ENCODE data around the gene CTSW.

The CTSW gene

GRCh38 chr11:65856689-65857499, 22.7 kb upstream of the CTSW start:
- DNase-seq (ENCODE audit: low spot score) = peak; percentile 83

GRCh38 chr11:65857500-65857852, 22.2 kb upstream of the CTSW start:
- DNase-seq (ENCODE audit: low spot score) = peak; percentile 61

DNA sequence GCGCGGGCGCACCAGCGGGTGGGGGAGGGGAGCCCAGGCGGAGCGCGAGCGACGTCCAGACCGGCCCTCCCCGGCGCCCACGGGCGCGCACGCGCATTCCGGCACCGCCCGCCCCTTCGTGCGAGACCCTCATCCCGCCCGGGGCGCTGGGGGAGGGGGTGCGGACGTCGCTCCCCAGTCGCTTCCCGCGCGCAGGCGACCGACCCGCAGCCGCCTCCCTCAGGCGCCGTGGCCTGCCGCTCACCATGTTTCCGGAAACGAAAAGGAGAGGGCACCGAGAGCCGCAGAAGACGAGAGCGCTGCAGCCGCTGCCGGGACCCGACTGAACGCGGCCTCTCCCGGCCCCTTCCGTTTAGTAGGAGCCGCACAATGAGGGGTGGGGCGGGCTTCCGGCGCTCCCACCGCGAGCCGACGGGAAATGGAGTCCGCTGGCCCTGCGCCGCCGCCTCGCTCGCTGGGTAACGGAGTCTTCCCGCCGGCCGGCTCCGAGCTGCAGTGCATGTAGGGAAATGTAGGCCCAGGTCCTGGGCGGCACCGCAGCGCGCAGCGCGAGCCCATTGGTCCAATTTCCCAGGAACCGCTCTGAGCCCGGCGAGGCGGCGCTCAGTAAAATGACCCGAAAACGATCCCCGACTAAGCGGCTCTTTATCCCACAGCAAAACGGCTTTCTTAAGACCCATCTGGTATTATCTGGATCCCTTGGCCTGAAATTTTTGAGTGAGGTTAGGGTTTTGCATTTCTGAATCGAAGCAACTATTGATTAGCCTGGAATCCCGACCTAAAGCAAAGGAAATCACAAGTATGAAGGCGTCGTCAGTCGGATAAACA, 21.6 kb upstream of the CTSW start, which contains the start of gene CFL1:
Gene CFL1 (minus strand): TSS at position 328 of the 828 bp plus-strand sequence. CDS start 81 bp downstream, at position 247.
- DNase-seq (ENCODE audit: low spot score) = peak; percentile 97

DNA sequence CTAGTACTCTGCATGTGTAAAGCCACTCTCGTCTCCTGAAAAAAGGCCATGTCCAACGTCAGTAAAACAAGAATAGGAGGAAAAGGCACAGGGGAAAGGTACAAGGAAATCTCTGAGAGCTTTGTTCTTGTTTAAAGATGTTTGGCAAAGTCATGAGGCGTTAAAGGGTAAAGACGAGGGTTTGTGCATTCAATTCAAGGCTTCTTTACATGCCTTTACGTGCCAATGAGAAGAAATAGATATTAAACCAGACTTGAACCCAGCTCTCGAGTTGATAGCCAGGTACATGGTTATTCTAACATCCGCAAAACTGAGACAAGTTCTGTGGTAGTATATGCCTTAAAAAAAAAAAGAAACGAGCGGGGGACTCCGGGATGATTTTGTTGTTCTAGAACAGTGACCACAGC, 21.0 kb upstream of the CTSW start:
- no peak for DNase-seq (ENCODE audit: low spot score)

DNA sequence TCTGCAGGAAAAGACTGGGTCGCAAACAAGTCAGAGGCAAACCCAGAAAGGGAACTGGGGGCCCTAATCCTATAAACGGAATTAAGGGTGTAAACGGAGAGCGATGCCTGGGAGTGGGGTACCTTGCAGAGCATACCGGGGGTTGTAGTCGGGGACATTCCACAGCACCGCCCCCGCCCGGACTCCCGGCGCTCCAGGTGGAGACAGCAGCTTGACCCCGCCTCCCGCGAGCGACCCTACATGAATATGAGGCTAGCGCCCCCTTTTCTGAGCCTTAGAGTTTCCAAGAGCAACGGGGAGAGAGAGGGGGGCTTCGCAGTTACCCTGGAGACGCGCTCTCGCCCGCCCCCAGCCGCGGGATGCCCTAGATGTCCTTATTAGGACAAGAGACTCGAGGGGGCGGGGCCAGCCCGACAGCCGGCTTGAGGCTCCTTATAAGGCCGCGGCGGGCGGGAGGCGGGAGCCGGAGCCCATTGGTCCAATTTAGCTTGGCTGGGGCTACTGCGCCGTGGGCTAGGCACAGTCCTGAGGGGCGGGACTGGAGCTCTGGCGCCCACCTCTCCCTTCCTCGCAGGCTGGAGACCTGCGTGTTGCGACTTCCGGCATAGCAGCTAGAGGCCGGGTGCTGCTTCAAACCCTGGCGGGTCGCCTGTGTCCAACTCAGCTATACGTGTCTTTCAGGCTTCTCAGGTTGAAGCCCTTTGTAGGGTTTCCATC, 20.4 kb upstream of the CTSW start:
- peak; percentile 97 for DNase-seq (ENCODE audit: low spot score)

DNA sequence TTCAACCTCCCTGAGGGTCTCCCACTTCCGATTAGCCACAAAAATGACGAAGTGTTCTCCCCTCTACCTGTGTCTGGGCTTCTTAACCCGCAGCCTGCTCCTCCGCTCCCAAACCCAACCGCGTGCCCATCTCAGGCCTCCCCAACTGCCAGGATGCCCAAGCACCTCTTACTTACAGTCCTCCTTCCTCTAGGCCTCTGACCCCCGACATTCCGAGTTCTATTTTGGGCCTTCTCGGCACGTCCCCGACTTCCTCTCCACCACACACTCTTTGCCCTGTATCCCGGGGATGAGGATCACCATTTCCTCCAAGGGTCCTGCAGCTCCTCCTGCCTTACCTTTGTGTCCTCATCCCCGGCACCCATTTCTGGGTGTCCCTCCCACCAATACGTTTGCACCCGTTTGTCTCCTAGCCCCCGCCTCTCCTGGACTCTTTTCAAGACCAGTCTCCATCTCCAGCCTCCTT, 19.8 kb upstream of the CTSW start:
- DNase-seq (ENCODE audit: low spot score) = no peak

GRCh38 chr11:65860278-65861164, 19.1 kb upstream of the CTSW start, which contains the start of gene MUS81:
TSS of gene MUS81 (plus strand) at chr11:65860433. CDS start at chr11:65860754, 321 bp downstream.
- peak; percentile 97 for DNase-seq (ENCODE audit: low spot score)

- DNase-seq (ENCODE audit: low spot score) = no peak
Measured at GRCh38 chr11:65861165-65861505, 18.5 kb upstream of the CTSW start.

- DNase-seq (ENCODE audit: low spot score) = no peak
Measured at GRCh38 chr11:65861533-65862183, 18.0 kb upstream of the CTSW start.

DNA sequence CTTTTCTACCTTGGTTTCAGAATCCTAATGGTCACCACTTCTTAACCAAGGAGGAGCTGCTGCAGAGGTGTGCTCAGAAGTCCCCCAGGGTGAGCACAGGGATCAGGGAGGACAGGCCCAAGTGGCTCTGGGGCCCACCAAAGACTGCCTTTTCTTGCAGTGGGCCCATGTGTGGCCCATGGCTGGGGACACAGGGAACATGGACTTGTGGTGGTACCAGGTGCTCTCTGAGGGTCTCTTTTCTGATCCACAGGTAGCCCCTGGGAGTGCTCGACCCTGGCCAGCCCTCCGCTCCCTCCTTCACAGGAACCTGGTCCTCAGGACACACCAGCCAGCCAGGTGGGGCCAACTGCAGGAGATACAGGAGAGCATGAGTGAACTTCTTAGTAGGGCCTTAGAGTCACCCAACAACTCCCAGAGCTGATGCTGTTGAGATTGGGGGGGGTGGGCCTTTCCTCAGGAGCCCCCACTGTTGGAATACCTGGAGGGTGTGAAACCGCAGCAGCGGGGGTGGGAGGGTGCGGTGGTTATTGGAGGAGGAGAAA, 17.4 kb upstream of the CTSW start:
- no peak for DNase-seq (ENCODE audit: low spot score)

DNA sequence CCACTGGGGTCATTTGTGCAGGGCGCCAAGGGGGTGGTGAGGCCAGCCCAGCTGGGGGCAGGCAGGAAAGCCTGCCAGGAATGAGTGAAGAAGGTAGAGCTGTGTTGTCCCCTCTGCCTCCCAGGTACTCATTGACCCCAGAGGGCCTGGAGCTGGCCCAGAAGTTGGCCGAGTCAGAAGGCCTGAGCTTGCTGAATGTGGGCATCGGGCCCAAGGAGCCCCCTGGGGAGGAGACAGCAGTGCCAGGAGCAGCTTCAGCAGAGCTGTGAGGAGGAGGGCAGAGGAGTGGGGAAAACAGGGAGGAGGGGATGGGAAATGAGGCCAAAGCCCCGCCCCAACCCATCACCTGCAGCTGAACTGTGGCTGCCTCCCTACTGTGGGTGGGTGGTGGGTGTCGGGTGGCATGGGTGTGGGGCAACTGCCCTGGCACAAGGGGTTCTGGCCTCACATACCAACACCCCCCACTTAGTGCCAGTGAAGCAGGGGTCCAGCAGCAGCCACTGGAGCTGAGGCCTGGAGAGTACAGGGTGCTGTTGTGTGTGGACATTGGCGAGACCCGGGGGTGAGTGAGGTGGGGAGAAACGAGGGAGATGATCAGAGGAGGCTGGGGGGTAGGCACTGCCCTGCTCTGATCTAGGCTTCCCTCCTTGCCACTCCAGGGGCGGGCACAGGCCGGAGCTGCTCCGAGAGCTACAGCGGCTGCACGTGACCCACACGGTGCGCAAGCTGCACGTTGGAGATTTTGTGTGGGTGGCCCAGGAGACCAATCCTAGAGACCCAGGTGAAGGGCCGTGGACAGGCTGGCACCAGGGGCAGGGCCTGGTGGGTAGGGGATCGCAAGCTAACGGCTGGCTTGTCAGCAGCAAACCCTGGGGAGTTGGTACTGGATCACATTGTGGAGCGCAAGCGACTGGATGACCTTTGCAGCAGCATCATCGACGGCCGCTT, 16.4 kb upstream of the CTSW start:
- no peak for DNase-seq (ENCODE audit: low spot score)

DNA sequence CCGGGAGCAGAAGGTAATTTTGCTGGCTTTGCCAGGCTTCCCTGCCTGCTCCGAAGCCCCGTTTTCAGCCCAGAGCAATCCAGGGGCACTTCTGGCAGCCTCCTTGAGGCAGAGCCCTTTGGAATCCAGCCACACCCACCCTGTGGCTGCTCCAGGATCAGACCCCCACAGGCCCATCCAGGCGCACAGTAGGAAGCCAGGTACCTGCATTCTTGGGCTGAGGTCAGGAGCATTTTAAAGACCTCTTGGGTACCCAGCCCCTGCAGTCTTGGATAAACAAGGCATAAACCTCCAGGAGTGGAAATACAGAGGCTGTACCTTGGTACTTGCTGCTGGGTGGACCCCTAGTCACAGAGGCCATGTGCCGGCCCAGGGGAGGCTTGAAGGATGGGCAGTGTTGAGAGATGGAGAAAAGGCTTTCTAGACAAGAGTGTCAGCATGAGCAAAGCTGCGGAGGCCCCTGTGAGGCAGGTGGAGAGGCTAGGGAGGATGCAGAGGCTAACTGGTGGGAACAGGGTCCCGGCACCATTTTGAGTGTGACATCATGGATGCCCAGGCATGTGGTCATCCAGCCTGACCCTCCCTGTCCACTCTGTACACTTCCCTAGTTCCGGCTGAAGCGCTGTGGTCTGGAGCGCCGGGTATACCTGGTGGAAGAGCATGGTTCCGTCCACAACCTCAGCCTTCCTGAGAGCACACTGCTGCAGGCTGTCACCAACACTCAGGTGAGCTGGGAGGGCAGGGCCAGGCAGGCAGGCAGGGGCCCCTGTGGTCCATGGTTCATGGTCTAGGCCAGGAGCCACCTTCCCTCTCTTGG, 15.5 kb upstream of the CTSW start:
- DNase-seq (ENCODE audit: low spot score) = no peak

DNA sequence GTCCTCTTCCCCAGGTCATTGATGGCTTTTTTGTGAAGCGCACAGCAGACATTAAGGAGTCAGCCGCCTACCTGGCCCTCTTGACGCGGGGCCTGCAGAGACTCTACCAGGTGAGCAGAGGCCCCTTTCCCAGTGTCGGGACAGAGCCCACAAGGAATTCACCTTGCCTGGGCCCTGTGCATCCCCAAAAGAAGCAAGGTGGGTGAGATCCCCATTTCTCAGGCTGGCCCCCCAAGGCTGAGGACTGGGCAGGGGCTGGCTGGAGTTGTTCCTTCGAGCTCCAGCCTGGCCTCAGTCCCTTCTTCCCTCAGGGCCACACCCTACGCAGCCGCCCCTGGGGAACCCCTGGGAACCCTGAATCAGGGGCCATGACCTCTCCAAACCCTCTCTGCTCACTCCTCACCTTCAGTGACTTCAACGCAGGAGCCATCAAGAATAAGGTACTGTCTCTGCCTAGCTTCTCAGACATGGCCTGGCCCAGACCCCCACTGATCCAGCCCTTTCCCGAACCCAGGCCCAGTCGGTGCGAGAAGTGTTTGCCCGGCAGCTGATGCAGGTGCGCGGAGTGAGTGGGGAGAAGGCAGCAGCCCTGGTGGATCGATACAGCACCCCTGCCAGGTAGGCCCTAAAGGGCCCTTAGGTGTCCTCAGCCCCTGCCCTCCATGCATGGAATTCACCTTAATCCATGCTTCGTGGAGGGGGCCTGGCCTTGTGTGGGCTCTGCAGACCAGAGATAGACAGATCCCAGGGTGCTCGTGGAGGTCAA, 14.7 kb upstream of the CTSW start:
- DNase-seq (ENCODE audit: low spot score) = no peak

DNA sequence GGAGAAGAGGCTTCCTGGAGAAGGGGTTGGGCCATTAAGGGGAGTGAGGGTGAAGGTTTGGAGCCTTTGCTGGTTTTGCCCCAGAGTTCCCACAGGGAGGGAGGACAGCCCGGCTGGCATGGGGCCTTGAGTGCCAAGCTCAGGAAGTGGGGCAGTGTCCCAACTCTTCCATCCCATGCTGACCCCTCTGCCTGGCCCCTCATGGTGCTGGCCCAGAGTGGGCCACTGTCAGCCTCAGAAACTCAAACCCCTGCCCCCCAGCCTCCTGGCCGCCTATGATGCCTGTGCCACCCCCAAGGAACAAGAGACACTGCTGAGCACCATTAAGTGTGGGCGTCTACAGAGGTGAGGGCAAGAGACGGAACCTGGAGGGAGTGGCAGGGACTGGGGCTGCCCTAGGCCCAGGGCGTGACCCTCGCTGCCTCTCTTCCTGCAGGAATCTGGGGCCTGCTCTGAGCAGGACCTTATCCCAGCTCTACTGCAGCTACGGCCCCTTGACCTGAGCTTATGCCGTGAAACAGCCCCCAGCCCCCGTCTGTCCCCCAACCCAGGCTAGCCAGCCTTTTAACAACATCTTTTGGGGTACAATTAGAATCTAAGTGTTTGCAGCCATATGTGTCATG, 14.0 kb upstream of the CTSW start:
- DNase-seq (ENCODE audit: low spot score) = no peak

GRCh38 chr11:65866509-65867283, 12.9 kb upstream of the CTSW start:
- no peak for DNase-seq (ENCODE audit: low spot score)

DNA sequence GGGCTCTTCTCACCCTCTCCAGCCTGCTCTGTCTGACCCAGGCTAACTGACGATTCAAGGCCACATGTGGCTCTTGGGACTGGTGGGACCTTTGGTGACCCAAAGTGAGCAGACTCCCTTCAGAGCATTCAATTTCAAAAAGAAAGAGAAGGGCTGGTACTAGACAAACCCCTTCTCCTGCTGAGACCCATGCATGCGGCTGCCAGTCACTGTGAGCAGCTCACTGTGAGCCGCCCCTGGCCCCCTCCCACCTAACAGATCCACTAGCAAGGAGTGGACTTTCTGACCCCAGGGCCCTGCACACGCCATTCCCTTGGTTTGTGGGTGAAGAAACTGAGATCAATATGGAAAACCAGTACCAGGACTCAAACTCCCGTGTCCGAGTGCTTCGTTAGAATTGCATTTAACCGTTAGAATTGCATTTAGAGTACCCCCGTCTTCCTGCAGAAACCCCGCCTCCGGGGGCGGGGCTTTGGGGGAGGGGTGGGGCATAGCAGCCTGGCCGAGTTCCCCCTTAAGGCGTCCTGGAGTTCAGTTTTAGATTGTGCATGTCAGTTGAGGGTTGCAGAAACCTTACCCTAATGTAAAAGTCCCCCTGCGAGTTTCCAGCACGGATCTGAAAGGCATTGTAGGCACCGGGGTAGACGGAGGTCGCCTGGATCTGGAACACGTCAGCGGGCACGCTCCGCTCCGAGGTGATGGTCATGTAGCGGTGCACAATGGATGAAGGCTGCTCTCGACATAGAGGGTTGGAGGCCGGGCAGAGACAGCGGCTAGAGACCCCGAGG, 12.2 kb upstream of the CTSW start:
- DNase-seq (ENCODE audit: low spot score) = no peak

Data from CD4-positive, alpha-beta T cell treated with Interleukin-2 at 100 ng/mL for 4 hours (primary cell).